ENCODE results near the gene SCN2B. TPM values are rescaled to one million over a fixed set of nuclear protein-coding genes. Genes with fewer than 3 reads are reported as not detected.

SCN2B gene
- total RNA-seq, 2 donors from 2014 or later: 0.68 to 1.1 TPM

DNA sequence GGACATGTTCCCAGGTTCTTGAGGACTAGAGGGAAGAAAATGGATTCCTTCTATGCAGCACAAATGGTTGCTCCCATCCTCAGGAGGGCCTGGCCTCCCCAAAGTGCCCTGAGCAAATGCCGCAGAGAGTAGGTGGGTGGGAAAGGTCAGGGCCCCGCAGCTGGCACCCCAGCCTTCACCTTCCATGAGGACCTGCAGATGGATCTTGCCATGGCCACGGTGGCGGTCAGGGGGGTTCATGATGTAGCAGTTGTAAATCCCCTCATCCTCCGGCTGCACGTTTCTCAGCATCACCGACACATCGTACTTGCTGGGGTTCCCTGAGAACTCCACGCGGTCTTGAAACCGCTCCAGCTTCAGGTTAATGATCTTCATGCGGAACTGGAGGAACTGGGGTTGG, 8.5 kb downstream of the SCN2B start:
- intact Hi-C loops (cut with DNase I): no loop called here

DNA sequence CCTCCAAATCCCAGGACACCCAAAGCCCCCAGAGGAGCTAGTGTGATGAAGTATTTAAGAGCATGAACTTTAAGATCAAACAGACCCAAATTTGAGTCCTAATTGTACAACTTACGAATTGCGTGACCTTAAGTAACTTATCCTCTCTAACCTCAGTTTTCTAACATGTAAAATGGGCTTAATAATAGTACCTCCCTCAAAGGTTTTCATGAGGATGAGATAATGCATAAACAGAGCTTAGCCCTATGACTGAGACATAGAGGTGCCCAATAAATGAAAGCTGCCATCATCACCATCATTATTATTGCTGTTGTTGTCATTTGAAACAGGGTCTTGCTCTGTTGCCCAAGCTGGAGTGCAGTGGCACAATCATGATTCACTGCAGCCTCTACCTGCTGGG, 9.2 kb downstream of the SCN2B start:
- Histone ChIP-seq H3K9me3 (no peaks in the 10 kb centered on the region), H3K27ac (no peak overlapping the region), H3K36me3 (no peaks in the 10 kb centered on the region), H3K4me1 (replicated peaks) (no peaks in the 10 kb centered on the region), H3K4me3 (no peak overlapping the region), H3K27me3 (replicated peaks; ENCODE audit: insufficient read depth) (no peaks in the 10 kb centered on the region)
- 93% methylated on average over 2 of the region's 2 CpGs for WGBS
- no peak for TF ChIP-seq POLR2AphosphoS5 (IDR thresholded peaks at IDR 0.05)
- TF ChIP-seq, protein P1, sequence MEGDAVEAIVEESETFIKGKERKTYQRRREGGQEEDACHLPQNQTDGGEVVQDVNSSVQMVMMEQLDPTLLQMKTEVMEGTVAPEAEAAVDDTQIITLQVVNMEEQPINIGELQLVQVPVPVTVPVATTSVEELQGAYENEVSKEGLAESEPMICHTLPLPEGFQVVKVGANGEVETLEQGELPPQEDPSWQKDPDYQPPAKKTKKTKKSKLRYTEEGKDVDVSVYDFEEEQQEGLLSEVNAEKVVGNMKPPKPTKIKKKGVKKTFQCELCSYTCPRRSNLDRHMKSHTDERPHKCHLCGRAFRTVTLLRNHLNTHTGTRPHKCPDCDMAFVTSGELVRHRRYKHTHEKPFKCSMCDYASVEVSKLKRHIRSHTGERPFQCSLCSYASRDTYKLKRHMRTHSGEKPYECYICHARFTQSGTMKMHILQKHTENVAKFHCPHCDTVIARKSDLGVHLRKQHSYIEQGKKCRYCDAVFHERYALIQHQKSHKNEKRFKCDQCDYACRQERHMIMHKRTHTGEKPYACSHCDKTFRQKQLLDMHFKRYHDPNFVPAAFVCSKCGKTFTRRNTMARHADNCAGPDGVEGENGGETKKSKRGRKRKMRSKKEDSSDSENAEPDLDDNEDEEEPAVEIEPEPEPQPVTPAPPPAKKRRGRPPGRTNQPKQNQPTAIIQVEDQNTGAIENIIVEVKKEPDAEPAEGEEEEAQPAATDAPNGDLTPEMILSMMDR (IDR thresholded peaks at IDR 0.05): no peak
- no peak for TF ChIP-seq POLR2A (IDR thresholded peaks at IDR 0.05)
- DNase-seq (ENCODE audit: low spot score): no peak
- intact Hi-C loops (cut with DNase I): no loop called here

More for the DNA sequence above, 8.5 kb downstream of the SCN2B start:
- H3K36me3 ChIP-seq: no peaks in the 10 kb centered on the region
- H3K9me3 ChIP-seq: no peaks in the 10 kb centered on the region
- H3K27me3 ChIP-seq (replicated peaks; ENCODE audit: insufficient read depth): no peaks in the 10 kb centered on the region
- DNase-seq (ENCODE audit: low spot score): no peak
- TF ChIP-seq POLR2AphosphoS5 (IDR thresholded peaks at IDR 0.05) (no peak), POLR2A (IDR thresholded peaks at IDR 0.05) (no peak)
- TF ChIP-seq, protein P1 (IDR thresholded peaks at IDR 0.05): no peak
- no peak overlapping the region for H3K27ac ChIP-seq
- H3K4me3 ChIP-seq: no peak overlapping the region
- WGBS: 95% methylated on average over 12 of the region's 12 CpGs
- H3K4me1 ChIP-seq (replicated peaks): no peaks in the 10 kb centered on the region

DNA sequence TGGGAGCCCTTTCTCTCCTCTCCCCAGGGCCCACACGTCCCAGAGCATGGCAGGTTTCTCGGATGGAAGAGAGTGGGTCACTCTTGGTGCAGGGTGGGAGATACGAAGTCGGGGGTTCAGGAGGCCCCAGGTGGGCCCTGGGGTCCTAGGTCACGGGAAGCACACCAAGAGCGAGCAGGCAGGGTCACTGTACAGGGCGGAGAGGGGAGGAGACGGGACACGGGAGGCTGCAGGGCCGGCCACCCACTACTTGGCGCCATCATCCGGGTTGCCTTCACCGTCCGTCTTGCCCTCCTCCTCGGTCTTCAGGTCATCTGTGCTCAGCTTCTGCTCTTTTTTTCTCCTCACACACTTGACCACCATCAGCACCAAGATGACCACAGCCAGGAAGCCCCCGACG, 9.8 kb downstream of the SCN2B start:
- Histone ChIP-seq H3K4me3 (no peak overlapping the region), H3K27me3 (replicated peaks; ENCODE audit: insufficient read depth) (no peaks in the 10 kb centered on the region), H3K9me3 (no peaks in the 10 kb centered on the region), H3K27ac (no peak overlapping the region), H3K36me3 (no peaks in the 10 kb centered on the region), H3K4me1 (replicated peaks) (no peaks in the 10 kb centered on the region)
- WGBS: 89% methylated on average over 17 of the region's 17 CpGs
- TF ChIP-seq POLR2A (IDR thresholded peaks at IDR 0.05): no peak
- no peak for TF ChIP-seq POLR2AphosphoS5 (IDR thresholded peaks at IDR 0.05)
- TF ChIP-seq, protein P1 (IDR thresholded peaks at IDR 0.05): no peak
- no peak for DNase-seq (ENCODE audit: low spot score)
- intact Hi-C loops (cut with DNase I): no loop called here

DNA sequence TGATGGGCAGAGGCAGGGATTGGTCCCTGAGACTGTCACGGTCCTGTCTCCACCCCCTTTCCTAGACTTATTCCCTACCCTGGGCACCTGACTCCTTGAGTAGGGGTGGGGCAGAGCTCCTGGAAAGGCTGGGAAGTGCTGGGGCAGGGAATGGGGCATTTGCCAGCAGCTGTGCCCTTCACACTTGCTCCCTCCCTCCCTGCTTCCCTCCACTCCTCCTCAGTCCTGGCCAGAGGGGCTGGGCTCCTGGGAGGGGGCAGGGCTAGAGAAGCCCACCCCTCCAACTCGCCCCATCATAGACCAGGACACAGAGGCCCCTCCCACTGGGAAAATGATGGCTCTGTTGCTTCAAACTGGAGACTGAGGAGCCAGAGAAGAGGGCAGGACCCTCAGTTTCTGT, 11.6 kb downstream of the SCN2B start:
- H3K27ac ChIP-seq: no peak overlapping the region
- no peaks in the 10 kb centered on the region for H3K4me1 ChIP-seq (replicated peaks)
- no peaks in the 10 kb centered on the region for H3K9me3 ChIP-seq
- no peaks in the 10 kb centered on the region for H3K27me3 ChIP-seq (replicated peaks; ENCODE audit: insufficient read depth)
- WGBS: 75% methylated on average over 2 of the region's 2 CpGs
- H3K36me3 ChIP-seq: no peaks in the 10 kb centered on the region
- intact Hi-C loops (cut with DNase I): no loop called here
- no peak for TF ChIP-seq POLR2A (IDR thresholded peaks at IDR 0.05)
- TF ChIP-seq, protein P1 (IDR thresholded peaks at IDR 0.05): no peak
- TF ChIP-seq POLR2AphosphoS5 (IDR thresholded peaks at IDR 0.05): no peak
- DNase-seq (ENCODE audit: low spot score): no peak
- no peak overlapping the region for H3K4me3 ChIP-seq

DNA sequence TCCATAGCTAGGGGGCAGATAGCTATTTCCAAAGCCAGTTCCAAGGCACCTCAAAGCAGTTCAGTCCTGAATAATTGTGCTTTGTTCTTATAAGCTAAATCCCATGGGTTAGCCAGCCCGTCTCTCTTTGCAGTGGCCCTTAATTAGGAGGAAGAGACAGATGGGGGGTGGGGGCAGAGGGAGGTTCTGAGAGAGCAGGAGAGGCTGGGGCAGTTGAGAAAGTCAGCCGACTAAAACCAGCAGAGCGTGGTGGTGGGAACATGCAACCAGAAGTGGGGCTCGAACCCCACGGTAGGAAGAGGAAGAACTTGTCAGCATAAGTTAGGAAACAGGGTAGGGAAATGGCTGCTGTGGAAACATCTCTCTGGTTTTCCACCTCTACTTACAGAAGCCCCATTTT, 12.9 kb downstream of the SCN2B start:
- TF ChIP-seq POLR2AphosphoS5 (IDR thresholded peaks at IDR 0.05) (no peak), POLR2A (IDR thresholded peaks at IDR 0.05) (no peak)
- TF ChIP-seq, protein P1 (IDR thresholded peaks at IDR 0.05): no peak
- no peak for DNase-seq (ENCODE audit: low spot score)
- H3K27ac ChIP-seq: no peak overlapping the region
- intact Hi-C loops (cut with DNase I): no loop called here
- no peaks in the 10 kb centered on the region for H3K36me3 ChIP-seq
- WGBS: 73% methylated on average over 5 of the region's 5 CpGs
- H3K27me3 ChIP-seq (replicated peaks; ENCODE audit: insufficient read depth): no peaks in the 10 kb centered on the region
- H3K9me3 ChIP-seq: no peaks in the 10 kb centered on the region
- H3K4me1 ChIP-seq (replicated peaks): no peaks in the 10 kb centered on the region
- no peak overlapping the region for H3K4me3 ChIP-seq

Measured in prostate gland (tissue), 2 donors.